ENCODE data around the gene TSHZ1. TPM values are rescaled to one million over a fixed set of nuclear protein-coding genes. Genes with fewer than 3 reads are reported as not detected.

The TSHZ1 gene
- total and polyA plus RNA-seq, 9 donors: 27.9 to 109 (median 65.6) TPM

GRCh38 chr18:75238100-75238499 is 27.5 kb downstream of the TSHZ1 start:
- no peak overlapping the region for H3K4me3 ChIP-seq

GRCh38 chr18:75238786-75239185 is 28.2 kb downstream of the TSHZ1 start:
- WGBS, 3 donors: 60 to 79% (median 61%) methylated on average over 10 of the region's 10 CpGs
- intact Hi-C loops (cut with DNase I): no loop called here

More at GRCh38 chr18:75238100-75238499, 27.5 kb downstream of the TSHZ1 start:
- TF ChIP-seq POLR2A (IDR thresholded peaks at IDR 0.05): no peak
- Histone ChIP-seq H3K27ac (no peak overlapping the region), H3K27me3 (no peaks in the 10 kb centered on the region), H3K36me3 (no peaks in the 10 kb centered on the region), H3K4me1 (ENCODE audit: insufficient read depth) (peaks cover 39% of the 10 kb centered on the region), H3K9me3 (no peaks in the 10 kb centered on the region)
- no peak for DNase-seq
- intact Hi-C loops (cut with DNase I): no loop called here
- WGBS, 3 donors: 64 to 72% (median 69%) methylated on average over 13 of the region's 13 CpGs

GRCh38 chr18:75240433-75240832 is 29.8 kb downstream of the TSHZ1 start:
- no peaks in the 10 kb centered on the region for H3K27me3 ChIP-seq
- no peaks in the 10 kb centered on the region for H3K9me3 ChIP-seq
- no peak overlapping the region for H3K27ac ChIP-seq
- WGBS, 3 donors: 86 to 93% (median 91%) methylated on average over 10 of the region's 10 CpGs
- H3K4me1 ChIP-seq (ENCODE audit: insufficient read depth): peaks cover 45% of the 10 kb centered on the region
- TF ChIP-seq, protein P1, sequence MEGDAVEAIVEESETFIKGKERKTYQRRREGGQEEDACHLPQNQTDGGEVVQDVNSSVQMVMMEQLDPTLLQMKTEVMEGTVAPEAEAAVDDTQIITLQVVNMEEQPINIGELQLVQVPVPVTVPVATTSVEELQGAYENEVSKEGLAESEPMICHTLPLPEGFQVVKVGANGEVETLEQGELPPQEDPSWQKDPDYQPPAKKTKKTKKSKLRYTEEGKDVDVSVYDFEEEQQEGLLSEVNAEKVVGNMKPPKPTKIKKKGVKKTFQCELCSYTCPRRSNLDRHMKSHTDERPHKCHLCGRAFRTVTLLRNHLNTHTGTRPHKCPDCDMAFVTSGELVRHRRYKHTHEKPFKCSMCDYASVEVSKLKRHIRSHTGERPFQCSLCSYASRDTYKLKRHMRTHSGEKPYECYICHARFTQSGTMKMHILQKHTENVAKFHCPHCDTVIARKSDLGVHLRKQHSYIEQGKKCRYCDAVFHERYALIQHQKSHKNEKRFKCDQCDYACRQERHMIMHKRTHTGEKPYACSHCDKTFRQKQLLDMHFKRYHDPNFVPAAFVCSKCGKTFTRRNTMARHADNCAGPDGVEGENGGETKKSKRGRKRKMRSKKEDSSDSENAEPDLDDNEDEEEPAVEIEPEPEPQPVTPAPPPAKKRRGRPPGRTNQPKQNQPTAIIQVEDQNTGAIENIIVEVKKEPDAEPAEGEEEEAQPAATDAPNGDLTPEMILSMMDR (IDR thresholded peaks at IDR 0.05): no peak
- TF ChIP-seq POLR2A (IDR thresholded peaks at IDR 0.05) (no peak), EP300 (IDR thresholded peaks at IDR 0.05) (no peak)
- no peaks in the 10 kb centered on the region for H3K36me3 ChIP-seq
- no peak overlapping the region for H3K4me3 ChIP-seq
- intact Hi-C loops (cut with DNase I): no loop called here
- no peak for DNase-seq

More at GRCh38 chr18:75238786-75239185, 28.2 kb downstream of the TSHZ1 start:
- TF ChIP-seq, protein P1 (IDR thresholded peaks at IDR 0.05): no peak
- no peak for TF ChIP-seq EP300 (IDR thresholded peaks at IDR 0.05)
- no peak for DNase-seq
- Histone ChIP-seq H3K27ac (no peak overlapping the region), H3K27me3 (no peaks in the 10 kb centered on the region), H3K36me3 (no peaks in the 10 kb centered on the region), H3K4me1 (ENCODE audit: insufficient read depth) (peaks cover 39% of the 10 kb centered on the region), H3K4me3 (no peak overlapping the region), H3K9me3 (no peaks in the 10 kb centered on the region)

- no peak overlapping the region for H3K27ac ChIP-seq
- H3K4me3 ChIP-seq: no peak overlapping the region
- no peaks in the 10 kb centered on the region for H3K9me3 ChIP-seq
- 92 to 100% (median 96%) methylated on average over 1 of the region's 1 CpG for WGBS, 3 donors
- TF ChIP-seq, protein P1 (IDR thresholded peaks at IDR 0.05): no peak
- TF ChIP-seq POLR2A (IDR thresholded peaks at IDR 0.05): no peak
- no peak for TF ChIP-seq EP300 (IDR thresholded peaks at IDR 0.05)
- H3K27me3 ChIP-seq: no peaks in the 10 kb centered on the region
- intact Hi-C loops (cut with DNase I): no loop called here
- no peak for DNase-seq
- H3K4me1 ChIP-seq (ENCODE audit: insufficient read depth): peaks cover 41% of the 10 kb centered on the region
- no peaks in the 10 kb centered on the region for H3K36me3 ChIP-seq
Observed at GRCh38 chr18:75241705-75242104, 31.1 kb downstream of the TSHZ1 start.

- Histone ChIP-seq H3K27me3 (no peaks in the 10 kb centered on the region), H3K36me3 (no peaks in the 10 kb centered on the region), H3K4me3 (no peak overlapping the region), H3K4me1 (ENCODE audit: insufficient read depth) (peaks cover 35% of the 10 kb centered on the region), H3K27ac (peak overlapping the region in 1 of 2 donors; percentile 34), H3K9me3 (no peaks in the 10 kb centered on the region)
- intact Hi-C loops (cut with DNase I): loop anchor here in 2 of 4 donors (5.0 kb wide), 2 partner anchors 32 to 37 kb away; partner anchors contain the start of genes PTGR3 (in 1 of the 2) and TSHZ1 (in 1 of the 2)
- no peak for DNase-seq
- 42 to 58% (median 47%) methylated on average over 19 of the region's 19 CpGs for WGBS, 3 donors
- no peak for TF ChIP-seq EP300 (IDR thresholded peaks at IDR 0.05)
- TF ChIP-seq, protein P1 (IDR thresholded peaks at IDR 0.05): no peak
- no peak for TF ChIP-seq POLR2A (IDR thresholded peaks at IDR 0.05)
Observed at GRCh38 chr18:75244351-75245313, 34.0 kb downstream of the TSHZ1 start.
